HepG2 (cell line): Measurements from ENCODE around the gene SIRT1. TPM values are rescaled to one million over a fixed set of nuclear protein-coding genes. Genes with fewer than 3 reads are reported as not detected.

Experiments
- HMG20A ChIP-seq: IDR thresholded peaks from 2 replicates; pipeline ENCODE4 v1.6.1; 2016; ENCODE audit warnings: borderline replicate concordance
- JARID2 ChIP-seq: sonication (generic); formaldehyde crosslinking; IDR thresholded peaks from 2 replicates; pipeline ENCODE4 v1.8.1; 2023; ENCODE audit warnings: missing genetic modification reagents, inconsistent platforms; ENCODE audit not compliant: insufficient replicate concordance
- JDP2 ChIP-seq: sonication (generic); formaldehyde crosslinking; IDR thresholded peaks from 2 replicates; pipeline ENCODE4 v1.8.1; 2022; ENCODE audit warnings: missing genetic modification reagents, borderline replicate concordance
- PHF8 ChIP-seq: sonication (generic); formaldehyde crosslinking; IDR thresholded peaks from 2 replicates; pipeline ENCODE4 v1.5.0; 2020; ENCODE audit warnings: missing genetic modification reagents
- POLR2AphosphoS2 ChIP-seq: IDR thresholded peaks from 2 replicates; pipeline ENCODE4 v1.6.1; 2011; ENCODE audit warnings: low read depth, low read length, improper control_type of control experiment
- RNF2 ChIP-seq: fragments of 450-650 bp; conservative IDR thresholded peaks from 2 replicates; pipeline ENCODE4 v1.6.1; 2016; ENCODE audit warnings: low read depth
- TBL1XR1 ChIP-seq: fragments of 150-350 bp; IDR thresholded peaks from 2 replicates; pipeline ENCODE4 v1.6.1; 2014; ENCODE audit warnings: borderline replicate concordance, low read length; ENCODE audit not compliant: partially characterized antibody
- ZBTB3 ChIP-seq: sonication (generic); formaldehyde crosslinking; IDR thresholded peaks from 2 replicates; pipeline ENCODE4 v1.4.0; 2020; ENCODE audit warnings: low read depth, mild to moderate bottlenecking, moderate library complexity, missing genetic modification reagents, borderline replicate concordance
- ZNF646 ChIP-seq: sonication (generic); formaldehyde crosslinking; IDR thresholded peaks from 2 replicates; pipeline ENCODE4 v1.9.0; 2021; ENCODE audit warnings: mild to moderate bottlenecking, missing genetic modification reagents
- ZNF660 ChIP-seq: sonication (generic); formaldehyde crosslinking; IDR thresholded peaks from 2 replicates; pipeline ENCODE4 v1.5.1; 2020; ENCODE audit warnings: mild to moderate bottlenecking, low read depth, missing genetic modification reagents, borderline replicate concordance
- polyA plus RNA-seq, 8 experiments: library from polyadenylated mRNA; depleted of rRNA in 3 of 8; stranded (reverse) in 7 of 8; unstranded in 1 of 8; fragments of >200 nt; fragmentation: Illumina TruSeq in 4 of 8; extraction: Trizol in 4 of 8; gene quantifications; 2 replicates each; pipeline versions ENCODE4 v1.2.1 to v1.2.3, GENCODE V29; 2011 to 2016; ENCODE audit warnings: low read depth in 4 of 8, missing spikeins in 1 of 8, mixed read lengths in 1 of 8; ENCODE audit not compliant: insufficient read depth in 1 of 8
- total RNA-seq, 5 experiments: library from RNA; depleted of rRNA; stranded (reverse); fragments of >200 nt; fragmentation: Illumina TruSeq; extraction: Trizol; gene quantifications; 2 replicates each; pipeline ENCODE4 v1.2.3, GENCODE V29; 2016; ENCODE audit warnings: low read depth in 1 of 5
- TF ChIP-seq, protein P1 (sequence below): sonication (generic); formaldehyde crosslinking; IDR thresholded peaks from 2 replicates; pipeline ENCODE4 v1.8.1; 2023; ENCODE audit warnings: mild to moderate bottlenecking, missing genetic modification reagents
- TF ChIP-seq, protein P2 (sequence below): sonication (generic); formaldehyde crosslinking; IDR thresholded peaks from 2 replicates; pipeline ENCODE4 v1.4.0; 2020; ENCODE audit warnings: missing genetic modification reagents
- TF ChIP-seq, protein P3 (sequence below): sonication (generic); formaldehyde crosslinking; IDR thresholded peaks from 2 replicates; pipeline ENCODE4 v1.4.0; 2020; ENCODE audit warnings: missing genetic modification reagents
- TF ChIP-seq, protein P4 (sequence below): sonication (generic); formaldehyde crosslinking; IDR thresholded peaks from 2 replicates; pipeline ENCODE4 v1.4.0; 2020; ENCODE audit warnings: low read depth, missing genetic modification reagents

SIRT1 gene
- total and polyA plus RNA-seq, 2 of the 13 experiments (the other 11 are each of a cell fraction or from before 2014, with no cell fraction given) = 9.4 to 10.2 TPM

DNA sequence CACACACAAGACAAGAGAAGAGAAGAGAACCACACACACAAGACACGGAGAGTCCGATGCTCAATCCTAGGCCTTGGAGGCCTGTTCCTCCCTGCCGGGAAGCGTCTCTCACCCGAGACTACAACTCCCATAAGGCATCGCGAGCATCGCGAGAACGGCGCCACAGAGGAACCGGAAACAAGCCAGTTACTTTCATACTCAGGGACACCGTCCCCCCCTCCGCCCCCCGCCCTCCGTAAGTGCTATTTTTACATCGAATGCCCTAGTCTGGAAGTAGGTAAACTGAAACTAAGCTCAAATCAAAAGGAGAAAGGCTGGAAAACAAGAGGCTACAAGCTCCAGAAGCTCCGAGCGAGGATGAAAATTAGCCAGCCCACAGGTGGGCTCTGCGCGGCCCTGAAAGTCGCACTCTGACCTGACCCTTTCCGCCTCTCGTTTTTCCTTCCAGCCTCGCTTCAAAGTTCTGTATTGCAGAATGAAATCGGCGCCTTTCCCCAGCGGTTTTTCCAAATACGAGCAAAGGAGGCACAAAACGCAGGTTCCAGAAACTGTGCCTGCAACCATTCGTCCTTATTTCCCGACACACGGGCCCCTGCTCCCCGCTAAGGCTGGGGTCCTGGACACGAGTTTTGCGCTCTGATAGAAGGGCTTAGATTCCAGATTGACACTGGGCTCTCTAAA, 35.0 kb upstream of the SIRT1 start (continued):
- TF ChIP-seq, protein P1, sequence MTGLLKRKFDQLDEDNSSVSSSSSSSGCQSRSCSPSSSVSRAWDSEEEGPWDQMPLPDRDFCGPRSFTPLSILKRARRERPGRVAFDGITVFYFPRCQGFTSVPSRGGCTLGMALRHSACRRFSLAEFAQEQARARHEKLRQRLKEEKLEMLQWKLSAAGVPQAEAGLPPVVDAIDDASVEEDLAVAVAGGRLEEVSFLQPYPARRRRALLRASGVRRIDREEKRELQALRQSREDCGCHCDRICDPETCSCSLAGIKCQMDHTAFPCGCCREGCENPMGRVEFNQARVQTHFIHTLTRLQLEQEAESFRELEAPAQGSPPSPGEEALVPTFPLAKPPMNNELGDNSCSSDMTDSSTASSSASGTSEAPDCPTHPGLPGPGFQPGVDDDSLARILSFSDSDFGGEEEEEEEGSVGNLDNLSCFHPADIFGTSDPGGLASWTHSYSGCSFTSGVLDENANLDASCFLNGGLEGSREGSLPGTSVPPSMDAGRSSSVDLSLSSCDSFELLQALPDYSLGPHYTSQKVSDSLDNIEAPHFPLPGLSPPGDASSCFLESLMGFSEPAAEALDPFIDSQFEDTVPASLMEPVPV (CRISPR knock-in tag) = no peak
- peak; percentile 84 for TF ChIP-seq PHF8 (CRISPR knock-in tag)
- TF ChIP-seq, protein P2, sequence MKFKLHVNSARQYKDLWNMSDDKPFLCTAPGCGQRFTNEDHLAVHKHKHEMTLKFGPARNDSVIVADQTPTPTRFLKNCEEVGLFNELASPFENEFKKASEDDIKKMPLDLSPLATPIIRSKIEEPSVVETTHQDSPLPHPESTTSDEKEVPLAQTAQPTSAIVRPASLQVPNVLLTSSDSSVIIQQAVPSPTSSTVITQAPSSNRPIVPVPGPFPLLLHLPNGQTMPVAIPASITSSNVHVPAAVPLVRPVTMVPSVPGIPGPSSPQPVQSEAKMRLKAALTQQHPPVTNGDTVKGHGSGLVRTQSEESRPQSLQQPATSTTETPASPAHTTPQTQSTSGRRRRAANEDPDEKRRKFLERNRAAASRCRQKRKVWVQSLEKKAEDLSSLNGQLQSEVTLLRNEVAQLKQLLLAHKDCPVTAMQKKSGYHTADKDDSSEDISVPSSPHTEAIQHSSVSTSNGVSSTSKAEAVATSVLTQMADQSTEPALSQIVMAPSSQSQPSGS (CRISPR knock-in tag) = peak; percentile 64; the same call in 1 of the 2 replicates
- TF ChIP-seq JARID2 (CRISPR knock-in tag) = no peak
- TF ChIP-seq TBL1XR1 = peak; percentile 62
- no peak for TF ChIP-seq JDP2 (CRISPR knock-in tag)
- no peak for TF ChIP-seq POLR2AphosphoS2
- TF ChIP-seq RNF2 = no peak
- TF ChIP-seq ZNF646 (CRISPR knock-in tag) = no peak
- TF ChIP-seq, protein P3, sequence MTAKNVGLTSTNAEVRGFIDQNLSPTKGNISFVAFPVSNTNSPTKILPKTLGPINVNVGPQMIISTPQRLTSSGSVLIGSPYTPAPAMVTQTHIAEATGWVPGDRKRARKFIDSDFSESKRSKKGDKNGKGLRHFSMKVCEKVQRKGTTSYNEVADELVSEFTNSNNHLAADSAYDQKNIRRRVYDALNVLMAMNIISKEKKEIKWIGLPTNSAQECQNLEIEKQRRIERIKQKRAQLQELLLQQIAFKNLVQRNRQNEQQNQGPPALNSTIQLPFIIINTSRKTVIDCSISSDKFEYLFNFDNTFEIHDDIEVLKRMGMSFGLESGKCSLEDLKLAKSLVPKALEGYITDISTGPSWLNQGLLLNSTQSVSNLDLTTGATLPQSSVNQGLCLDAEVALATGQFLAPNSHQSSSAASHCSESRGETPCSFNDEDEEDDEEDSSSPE = peak; percentile 43
- TF ChIP-seq ZNF660 (CRISPR knock-in tag) = no peak
- TF ChIP-seq HMG20A (CRISPR knock-in tag) = no peak
- TF ChIP-seq ZBTB3 (CRISPR knock-in tag) = no peak
- TF ChIP-seq, protein P4, sequence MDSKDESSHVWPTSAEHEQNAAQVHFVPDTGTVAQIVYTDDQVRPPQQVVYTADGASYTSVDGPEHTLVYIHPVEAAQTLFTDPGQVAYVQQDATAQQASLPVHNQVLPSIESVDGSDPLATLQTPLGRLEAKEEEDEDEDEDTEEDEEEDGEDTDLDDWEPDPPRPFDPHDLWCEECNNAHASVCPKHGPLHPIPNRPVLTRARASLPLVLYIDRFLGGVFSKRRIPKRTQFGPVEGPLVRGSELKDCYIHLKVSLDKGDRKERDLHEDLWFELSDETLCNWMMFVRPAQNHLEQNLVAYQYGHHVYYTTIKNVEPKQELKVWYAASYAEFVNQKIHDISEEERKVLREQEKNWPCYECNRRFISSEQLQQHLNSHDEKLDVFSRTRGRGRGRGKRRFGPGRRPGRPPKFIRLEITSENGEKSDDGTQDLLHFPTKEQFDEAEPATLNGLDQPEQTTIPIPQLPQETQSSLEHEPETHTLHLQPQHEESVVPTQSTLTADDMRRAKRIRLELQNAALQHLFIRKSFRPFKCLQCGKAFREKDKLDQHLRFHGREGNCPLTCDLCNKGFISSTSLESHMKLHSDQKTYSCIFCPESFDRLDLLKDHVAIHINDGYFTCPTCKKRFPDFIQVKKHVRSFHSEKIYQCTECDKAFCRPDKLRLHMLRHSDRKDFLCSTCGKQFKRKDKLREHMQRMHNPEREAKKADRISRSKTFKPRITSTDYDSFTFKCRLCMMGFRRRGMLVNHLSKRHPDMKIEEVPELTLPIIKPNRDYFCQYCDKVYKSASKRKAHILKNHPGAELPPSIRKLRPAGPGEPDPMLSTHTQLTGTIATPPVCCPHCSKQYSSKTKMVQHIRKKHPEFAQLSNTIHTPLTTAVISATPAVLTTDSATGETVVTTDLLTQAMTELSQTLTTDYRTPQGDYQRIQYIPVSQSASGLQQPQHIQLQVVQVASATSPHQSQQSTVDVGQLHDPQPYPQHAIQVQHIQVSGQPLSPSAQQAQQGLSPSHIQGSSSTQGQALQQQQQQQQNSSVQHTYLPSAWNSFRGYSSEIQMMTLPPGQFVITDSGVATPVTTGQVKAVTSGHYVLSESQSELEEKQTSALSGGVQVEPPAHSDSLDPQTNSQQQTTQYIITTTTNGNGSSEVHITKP (CRISPR knock-in tag) = no peak
